ENCODE data around the gene STX1B.

The STX1B gene

GRCh38 chr16:30985401-30986128 lies 24.9 kb downstream of the STX1B start:
- Histone ChIP-seq H3K36me3 (ENCODE audit: insufficient read depth, low read length) (peaks cover 9% of the 10 kb centered on the region; the same call in 1 of the 2 replicates), H3K9me3 (ENCODE audit: low read depth, low read length) (no peaks in the 10 kb centered on the region), H3K9ac (ENCODE audit: insufficient read length) (no peak overlapping the region), H3K4me3 (no peak overlapping the region), H3K27ac (no peak overlapping the region)
- DNase-seq (ENCODE audit: low read depth, low spot score) = no peak
- no peak for TF ChIP-seq EZH2 (IDR thresholded peaks at IDR 0.05)
- no peak for TF ChIP-seq POLR2AphosphoS5 (IDR thresholded peaks at IDR 0.05; ENCODE audit: borderline replicate concordance, low read depth, low read length)
- no peak for TF ChIP-seq FOXP2 (optimal IDR thresholded peaks at IDR 0.05; ENCODE audit: control extremely low read depth, extremely low read length, insufficient read depth)

GRCh38 chr16:30984669-30985400 lies 25.6 kb downstream of the STX1B start, which contains the start of gene HSD3B7:
TSS of gene HSD3B7 (plus strand) at chr16:30985207. CDS start at chr16:30985659, 452 bp downstream.
- H3K36me3 ChIP-seq (ENCODE audit: insufficient read depth, low read length) = peaks cover 16% of the 10 kb centered on the region; the same call in 1 of the 2 replicates
- no peak within 1 kb of the TSS for H3K4me3 ChIP-seq
- H3K9ac ChIP-seq (ENCODE audit: insufficient read length) = no peak within 1 kb of the TSS
- DNase-seq (ENCODE audit: low read depth, low spot score) = peak; percentile 10
- H3K9me3 ChIP-seq (ENCODE audit: low read depth, low read length) = no peaks in the 10 kb centered on the region
- no peak within 1 kb of the TSS for H3K27ac ChIP-seq
- TF ChIP-seq EZH2 (IDR thresholded peaks at IDR 0.05) = no peak
- no peak for TF ChIP-seq FOXP2 (optimal IDR thresholded peaks at IDR 0.05; ENCODE audit: control extremely low read depth, extremely low read length, insufficient read depth)
- TF ChIP-seq POLR2AphosphoS5 (IDR thresholded peaks at IDR 0.05; ENCODE audit: borderline replicate concordance, low read depth, low read length) = peak; percentile 47; the same call in 1 of the 2 replicates

DNA sequence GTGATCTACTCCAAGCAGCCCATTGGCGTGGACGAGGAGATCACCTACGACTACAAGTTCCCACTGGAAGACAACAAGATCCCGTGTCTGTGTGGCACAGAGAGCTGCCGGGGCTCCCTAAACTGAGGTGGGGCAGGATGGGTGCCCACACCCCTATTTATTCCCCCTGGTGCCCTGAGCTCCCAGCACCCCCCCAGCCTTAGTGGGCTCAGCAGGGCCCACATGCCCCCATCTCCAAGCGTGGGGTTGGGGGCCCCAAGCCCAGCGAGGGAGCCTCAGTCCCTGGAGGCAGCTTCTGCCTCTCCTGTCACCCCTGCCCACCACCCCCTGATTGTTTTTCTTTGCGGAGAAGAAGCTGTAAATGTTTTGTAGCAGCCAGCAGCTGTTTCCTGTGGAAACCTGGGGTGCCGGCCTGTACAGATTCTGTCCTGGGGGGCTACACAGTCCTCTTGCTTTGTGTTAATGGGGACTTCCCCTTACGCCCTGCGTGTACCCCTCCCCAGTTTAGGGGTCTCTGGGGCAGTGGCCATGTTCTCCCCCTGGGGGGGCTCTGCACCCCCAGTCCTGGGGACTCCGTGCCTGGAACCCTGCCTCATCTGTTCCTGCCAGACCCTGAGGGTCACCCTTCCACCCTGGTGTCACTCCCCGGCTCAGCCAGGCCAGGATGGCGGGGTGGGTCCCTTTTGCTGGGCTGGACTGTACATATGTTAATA lies 26.4 kb downstream of the STX1B start:
- Histone ChIP-seq H3K9ac (ENCODE audit: insufficient read length) (no peak overlapping the region), H3K36me3 (ENCODE audit: insufficient read depth, low read length) (peaks cover 22% of the 10 kb centered on the region; the same call in 1 of the 2 replicates), H3K9me3 (ENCODE audit: low read depth, low read length) (no peaks in the 10 kb centered on the region), H3K4me3 (no peak overlapping the region), H3K27ac (no peak overlapping the region)
- TF ChIP-seq POLR2AphosphoS5 (IDR thresholded peaks at IDR 0.05; ENCODE audit: borderline replicate concordance, low read depth, low read length) (no peak), FOXP2 (optimal IDR thresholded peaks at IDR 0.05; ENCODE audit: control extremely low read depth, extremely low read length, insufficient read depth) (no peak), EZH2 (IDR thresholded peaks at IDR 0.05) (no peak)
- DNase-seq (ENCODE audit: low read depth, low spot score) = no peak

GRCh38 chr16:30983289-30983889 lies 27.0 kb downstream of the STX1B start:
- Histone ChIP-seq H3K9ac (ENCODE audit: insufficient read length) (no peak overlapping the region), H3K27ac (no peak overlapping the region), H3K36me3 (ENCODE audit: insufficient read depth, low read length) (peaks cover 25% of the 10 kb centered on the region; the same call in 1 of the 2 replicates), H3K9me3 (ENCODE audit: low read depth, low read length) (no peaks in the 10 kb centered on the region), H3K4me3 (no peak overlapping the region)
- no peak for DNase-seq (ENCODE audit: low read depth, low spot score)
- no peak for TF ChIP-seq EZH2 (IDR thresholded peaks at IDR 0.05)

- no peak overlapping the region for H3K27ac ChIP-seq
- H3K4me3 ChIP-seq = no peak overlapping the region
- no peak for DNase-seq (ENCODE audit: low read depth, low spot score)
- H3K9ac ChIP-seq (ENCODE audit: insufficient read length) = no peak overlapping the region
- H3K9me3 ChIP-seq (ENCODE audit: low read depth, low read length) = no peaks in the 10 kb centered on the region
- H3K36me3 ChIP-seq (ENCODE audit: insufficient read depth, low read length) = peaks cover 25% of the 10 kb centered on the region; the same call in 1 of the 2 replicates
- no peak for TF ChIP-seq EZH2 (IDR thresholded peaks at IDR 0.05)
- no peak for TF ChIP-seq FOXP2 (optimal IDR thresholded peaks at IDR 0.05; ENCODE audit: control extremely low read depth, extremely low read length, insufficient read depth)
- TF ChIP-seq POLR2AphosphoS5 (IDR thresholded peaks at IDR 0.05; ENCODE audit: borderline replicate concordance, low read depth, low read length) = no peak
Observed at GRCh38 chr16:30982548-30983288, 27.7 kb downstream of the STX1B start.

GRCh38 chr16:30980959-30981358 lies 29.5 kb downstream of the STX1B start:
- no peak overlapping the region for H3K4me3 ChIP-seq
- no peaks in the 10 kb centered on the region for H3K9me3 ChIP-seq (ENCODE audit: low read depth, low read length)
- no peak for TF ChIP-seq POLR2AphosphoS5 (IDR thresholded peaks at IDR 0.05; ENCODE audit: borderline replicate concordance, low read depth, low read length)
- no peak for TF ChIP-seq FOXP2 (optimal IDR thresholded peaks at IDR 0.05; ENCODE audit: control extremely low read depth, extremely low read length, insufficient read depth)
- no peak for TF ChIP-seq EZH2 (IDR thresholded peaks at IDR 0.05)
- DNase-seq (ENCODE audit: low read depth, low spot score) = no peak
- H3K36me3 ChIP-seq (ENCODE audit: insufficient read depth, low read length) = peaks cover 37% of the 10 kb centered on the region; the same call in 1 of the 2 replicates
- no peak overlapping the region for H3K9ac ChIP-seq (ENCODE audit: insufficient read length)
- H3K27ac ChIP-seq = no peak overlapping the region

DNA sequence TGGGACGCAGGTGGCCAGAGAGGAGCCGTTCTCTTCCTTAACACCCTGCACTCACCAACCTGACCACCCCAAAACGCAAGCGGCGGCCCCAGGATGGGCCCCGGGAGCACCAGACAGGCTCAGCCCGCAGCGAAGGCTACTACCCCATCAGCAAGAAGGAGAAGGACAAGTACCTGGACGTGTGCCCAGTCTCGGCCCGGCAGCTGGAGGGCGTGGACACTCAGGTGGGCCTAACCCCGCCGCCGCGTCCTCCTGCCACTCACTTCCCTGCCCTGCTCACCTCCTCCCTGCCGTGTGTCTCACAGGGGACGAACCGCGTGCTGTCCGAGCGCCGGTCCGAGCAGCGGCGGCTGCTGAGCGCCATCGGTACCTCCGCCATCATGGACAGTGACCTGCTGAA lies 30.0 kb downstream of the STX1B start:
- Histone ChIP-seq H3K27ac (no peak overlapping the region), H3K4me3 (no peak overlapping the region), H3K36me3 (ENCODE audit: insufficient read depth, low read length) (peaks cover 41% of the 10 kb centered on the region; the same call in 1 of the 2 replicates), H3K9ac (ENCODE audit: insufficient read length) (no peak overlapping the region), H3K9me3 (ENCODE audit: low read depth, low read length) (no peaks in the 10 kb centered on the region)
- no peak for TF ChIP-seq EZH2 (IDR thresholded peaks at IDR 0.05)
- TF ChIP-seq POLR2AphosphoS5 (IDR thresholded peaks at IDR 0.05; ENCODE audit: borderline replicate concordance, low read depth, low read length) = no peak
- TF ChIP-seq FOXP2 (optimal IDR thresholded peaks at IDR 0.05; ENCODE audit: control extremely low read depth, extremely low read length, insufficient read depth) = no peak
- DNase-seq (ENCODE audit: low read depth, low spot score) = no peak
